HFF-Myc (cell line): Measurements from ENCODE around the gene CCDC70.
"Not testable (repeated sequence)": the region's sequence is repeated elsewhere in the genome, so short reads cannot be mapped to it uniquely, and the experiment has no call there.

Source experiments
- DNase-seq: peaks from one replicate; pipeline ENCODE4 v3.0.0-alpha.2; 2011; ENCODE audit warnings: low read depth; ENCODE audit errors: extremely low read depth
- H3K4me3 ChIP-seq: replicated peaks from 2 replicates; pipeline ENCODE4 v1.5.1; 2011; ENCODE audit warnings: low read depth, mild to moderate bottlenecking, control low read depth, low read length
- CTCF ChIP-seq: IDR thresholded peaks from 2 replicates; pipeline ENCODE4 v1.5.1; 2012; ENCODE audit warnings: mild to moderate bottlenecking, low read depth, low read length, control low read depth; ENCODE audit errors: missing control alignments

The CCDC70 gene

GRCh38 chr13:51823359-51823758 lies 38.4 kb upstream of the CCDC70 start:
- TF ChIP-seq CTCF: no peak
- no peak for DNase-seq
- H3K4me3 ChIP-seq: no peak overlapping the region

- H3K4me3 ChIP-seq: no peak overlapping the region
- no peak for DNase-seq
- no peak for TF ChIP-seq CTCF
Observed at GRCh38 chr13:51823863-51824262, 37.9 kb upstream of the CCDC70 start.

- not testable (repeated sequence) for DNase-seq, H3K4me3 ChIP-seq
Observed at GRCh38 chr13:51824712-51825111, 37.1 kb upstream of the CCDC70 start.

GRCh38 chr13:51825165-51825592 lies 36.6 kb upstream of the CCDC70 start:
- DNase-seq: no peak

GRCh38 chr13:51825681-51826254 lies 36.0 kb upstream of the CCDC70 start:
- H3K4me3 ChIP-seq: no peak overlapping the region
- TF ChIP-seq CTCF: no peak
- DNase-seq: no peak

More at GRCh38 chr13:51825165-51825592, 36.6 kb upstream of the CCDC70 start:
- no peak overlapping the region for H3K4me3 ChIP-seq
- TF ChIP-seq CTCF: no peak

GRCh38 chr13:51826606-51827005 lies 35.2 kb upstream of the CCDC70 start:
- no peak overlapping the region for H3K4me3 ChIP-seq
- no peak for DNase-seq
- TF ChIP-seq CTCF: no peak

- no peak overlapping the region for H3K4me3 ChIP-seq
- no peak for TF ChIP-seq CTCF
- DNase-seq: no peak
Observed at GRCh38 chr13:51827254-51827653, 34.5 kb upstream of the CCDC70 start.
